22Rv1 (cell line): ENCODE results near the gene NFATC2.

ENCODE experiments used
- H3K27ac ChIP-seq: fragments of 450-650 bp; 2 replicates; pipeline ENCODE4 v1.5.1; 2017
- CTCF ChIP-seq: fragments of 450-650 bp; IDR thresholded peaks from 2 replicates; pipeline ENCODE4 v1.5.1; 2017; ENCODE audit warnings: mild to moderate bottlenecking
- ZFX ChIP-seq: fragments of 450-650 bp; IDR thresholded peaks from 2 replicates; pipeline ENCODE4 v1.6.1; 2017; ENCODE audit warnings: antibody characterized with exemption, borderline replicate concordance

The NFATC2 gene

GRCh38 chr20:51542571-51543421 is at the start of gene NFATC2:
NFATC2 (minus strand) TSS chr20:51542719; CDS start chr20:51542499, 220 bp downstream.
- TF ChIP-seq ZFX (no peak), CTCF (no peak)
- no peak within 1 kb of the TSS for H3K27ac ChIP-seq

GRCh38 chr20:51591871-51592270 is 49.4 kb upstream of the NFATC2 start:
- H3K27ac ChIP-seq: no peak overlapping the region
- TF ChIP-seq CTCF (no peak), ZFX (no peak)

- no peak overlapping the region for H3K27ac ChIP-seq
- TF ChIP-seq CTCF: no peak
- TF ChIP-seq ZFX: no peak
Measured at GRCh38 chr20:51588762-51589161, 46.2 kb upstream of the NFATC2 start.

GRCh38 chr20:51587145-51587544 is 44.6 kb upstream of the NFATC2 start:
- no peak overlapping the region for H3K27ac ChIP-seq
- TF ChIP-seq CTCF: no peak
- TF ChIP-seq ZFX: no peak

GRCh38 chr20:51586005-51586440 is 43.5 kb upstream of the NFATC2 start:
- TF ChIP-seq ZFX (no peak), CTCF (no peak)
- H3K27ac ChIP-seq: no peak overlapping the region

- H3K27ac ChIP-seq: no peak overlapping the region
- TF ChIP-seq CTCF (no peak), ZFX (no peak)
Measured at GRCh38 chr20:51585148-51585547, 42.6 kb upstream of the NFATC2 start.

- H3K27ac ChIP-seq: no peak overlapping the region
- TF ChIP-seq CTCF (no peak), ZFX (no peak)
Measured at GRCh38 chr20:51584737-51585136, 42.2 kb upstream of the NFATC2 start.
